ENCODE results near the gene TTC34.
"Not testable (repeated sequence)": the region's sequence is repeated elsewhere in the genome, so short reads cannot be mapped to it uniquely, and the experiment has no call there.

TTC34 gene

DNA sequence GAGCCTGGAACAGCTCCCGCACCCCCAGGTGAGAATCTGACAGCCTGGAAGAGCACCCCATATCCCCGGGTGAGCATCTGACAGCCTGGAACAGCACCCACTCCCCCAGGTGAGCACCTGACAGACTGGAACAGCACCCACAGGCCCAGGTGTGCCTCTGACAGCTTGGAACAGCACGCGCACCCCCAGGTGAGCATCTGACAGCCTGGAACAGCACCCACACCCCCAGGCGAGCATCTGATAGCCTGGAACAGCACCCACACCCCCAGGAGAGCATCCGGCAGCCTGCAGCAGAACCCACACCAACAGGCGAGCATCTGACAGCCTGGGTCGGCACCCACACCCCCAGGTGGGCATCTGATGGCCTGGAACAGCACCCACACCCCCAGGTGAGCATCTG lies 141.7 kb downstream of the TTC34 start:
- H2AFZ ChIP-seq (ENCODE audit: low read depth, low read length); H3K9me3 ChIP-seq (ENCODE audit: low read length); H3K4me1 ChIP-seq (ENCODE audit: insufficient read depth, low read length); H3K4me3 ChIP-seq (ENCODE audit: low read length); H3K36me3 ChIP-seq (ENCODE audit: insufficient read depth, low read length): not testable (repeated sequence)
- peaks cover 16% of the 10 kb centered on the region for H3K27me3 ChIP-seq (ENCODE audit: insufficient read depth, low read length)

DNA sequence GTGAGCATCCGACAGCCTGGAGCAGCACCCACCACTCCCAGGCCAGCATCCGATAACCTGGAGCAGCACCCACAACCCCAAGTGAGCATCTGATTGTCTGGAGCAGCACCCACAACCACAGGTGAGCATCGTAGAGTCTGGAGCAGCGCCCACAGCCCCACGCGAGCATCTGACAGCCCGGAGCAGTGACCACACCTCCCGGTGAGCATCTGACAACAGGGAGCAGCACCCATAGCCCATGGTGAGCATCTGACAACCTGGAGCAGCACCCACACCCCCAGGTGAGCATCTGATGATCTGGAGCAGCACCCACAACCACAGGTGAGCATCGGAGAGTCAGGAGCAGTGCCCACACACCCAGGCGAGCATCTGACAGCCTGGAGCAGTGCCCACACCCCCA lies 143.6 kb downstream of the TTC34 start:
- not testable (repeated sequence) for H3K4me1 ChIP-seq (ENCODE audit: insufficient read depth, low read length); H3K36me3 ChIP-seq (ENCODE audit: insufficient read depth, low read length); H3K9me3 ChIP-seq (ENCODE audit: low read length); H2AFZ ChIP-seq (ENCODE audit: low read depth, low read length); H3K4me3 ChIP-seq (ENCODE audit: low read length)
- peaks cover 34% of the 10 kb centered on the region for H3K27me3 ChIP-seq (ENCODE audit: insufficient read depth, low read length)

- not testable (repeated sequence) for H3K4me3 ChIP-seq (ENCODE audit: low read length); H2AFZ ChIP-seq (ENCODE audit: low read depth, low read length); H3K4me1 ChIP-seq (ENCODE audit: insufficient read depth, low read length); H3K36me3 ChIP-seq (ENCODE audit: insufficient read depth, low read length); H3K9me3 ChIP-seq (ENCODE audit: low read length)
- H3K27me3 ChIP-seq (ENCODE audit: insufficient read depth, low read length) = peaks cover 40% of the 10 kb centered on the region
These were observed 144.4 kb downstream of the TTC34 start for GRCh38 chr1:2657124-2657523.

DNA sequence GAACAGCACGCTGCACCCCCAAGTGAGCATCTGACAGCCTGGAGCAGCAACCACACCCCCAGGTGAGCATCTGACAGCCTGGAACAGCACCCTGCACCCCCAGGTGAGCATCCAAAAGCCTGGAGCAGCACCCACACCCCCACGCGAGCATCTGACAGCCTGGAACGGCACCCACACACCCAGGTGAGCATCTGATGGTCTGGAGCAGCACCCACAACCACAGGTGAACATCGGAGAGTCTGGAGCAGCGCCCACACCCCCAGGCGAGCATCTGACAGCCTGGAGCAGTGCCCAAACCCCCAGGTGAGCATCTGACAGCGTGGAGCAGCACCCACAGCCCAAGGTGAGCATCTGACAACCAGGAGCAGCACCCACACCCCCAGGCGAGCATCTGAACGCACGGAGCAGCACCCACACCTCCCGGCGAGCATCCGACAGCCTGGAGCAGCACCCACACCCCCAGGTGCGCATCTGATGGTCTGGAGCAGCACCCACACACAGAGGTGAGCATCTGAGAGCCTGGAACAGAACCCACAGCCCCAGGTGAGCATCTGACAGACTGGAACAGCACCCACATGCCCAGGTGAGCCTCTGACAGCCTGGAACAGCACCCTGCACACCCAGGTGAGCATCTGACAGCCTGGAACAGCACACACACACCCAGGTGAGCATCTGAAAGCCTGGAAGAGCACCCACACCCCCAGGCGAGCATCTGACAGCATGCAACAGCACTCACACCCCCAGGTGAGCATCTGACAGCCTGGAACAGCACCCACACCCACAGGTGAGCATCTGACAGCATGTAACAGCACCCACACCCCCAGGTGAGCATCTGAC lies 145.7 kb downstream of the TTC34 start:
- H3K36me3 ChIP-seq (ENCODE audit: insufficient read depth, low read length); H3K4me3 ChIP-seq (ENCODE audit: low read length); H2AFZ ChIP-seq (ENCODE audit: low read depth, low read length); H3K9me3 ChIP-seq (ENCODE audit: low read length); H3K4me1 ChIP-seq (ENCODE audit: insufficient read depth, low read length): not testable (repeated sequence)
- peaks cover 50% of the 10 kb centered on the region for H3K27me3 ChIP-seq (ENCODE audit: insufficient read depth, low read length)

- H3K27me3 ChIP-seq (ENCODE audit: insufficient read depth, low read length) = peaks cover 50% of the 10 kb centered on the region
- not testable (repeated sequence) for H3K9me3 ChIP-seq (ENCODE audit: low read length); H3K4me3 ChIP-seq (ENCODE audit: low read length); H2AFZ ChIP-seq (ENCODE audit: low read depth, low read length); H3K4me1 ChIP-seq (ENCODE audit: insufficient read depth, low read length); H3K36me3 ChIP-seq (ENCODE audit: insufficient read depth, low read length)
These were observed 147.0 kb downstream of the TTC34 start for GRCh38 chr1:2654443-2654948.

DNA sequence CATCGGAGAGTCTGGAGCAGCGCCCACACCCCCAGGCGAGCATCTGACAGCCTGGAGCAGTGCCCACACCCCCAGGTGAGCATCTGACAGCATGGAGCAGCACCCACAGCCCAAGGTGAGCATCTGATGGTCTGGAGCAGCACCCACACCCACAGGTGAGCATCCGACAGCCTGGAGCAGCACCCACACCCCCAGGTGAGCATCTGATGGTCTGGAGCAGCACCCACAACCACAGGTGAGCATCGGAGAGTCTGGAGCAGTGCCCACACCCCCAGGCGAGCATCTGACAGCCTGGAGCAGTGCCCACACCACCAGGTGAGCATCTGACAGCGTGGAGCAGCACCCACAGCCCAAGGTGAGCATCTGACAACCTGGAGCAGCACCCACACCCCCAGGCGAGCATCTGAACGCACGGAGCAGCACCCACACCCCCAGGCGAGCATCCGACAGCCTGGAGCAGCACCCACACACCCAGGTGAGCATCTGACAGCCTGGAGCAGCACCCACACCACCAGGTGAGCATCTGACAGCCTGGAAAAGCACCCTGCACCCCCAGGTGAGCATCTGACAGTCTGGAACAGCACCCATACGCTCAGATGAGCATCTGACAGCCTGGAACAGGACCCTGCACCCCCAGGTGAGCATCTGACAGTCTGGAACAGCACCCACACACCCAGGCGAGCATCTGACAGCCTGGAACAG lies 147.6 kb downstream of the TTC34 start:
- not testable (repeated sequence) for H3K9me3 ChIP-seq (ENCODE audit: low read length); H3K4me1 ChIP-seq (ENCODE audit: insufficient read depth, low read length); H3K4me3 ChIP-seq (ENCODE audit: low read length); H2AFZ ChIP-seq (ENCODE audit: low read depth, low read length); H3K36me3 ChIP-seq (ENCODE audit: insufficient read depth, low read length)
- H3K27me3 ChIP-seq (ENCODE audit: insufficient read depth, low read length) = peaks cover 50% of the 10 kb centered on the region

GRCh38 chr1:2652926-2653571 lies 148.4 kb downstream of the TTC34 start:
- H3K4me3 ChIP-seq (ENCODE audit: low read length); H3K36me3 ChIP-seq (ENCODE audit: insufficient read depth, low read length); H3K9me3 ChIP-seq (ENCODE audit: low read length); H3K4me1 ChIP-seq (ENCODE audit: insufficient read depth, low read length); H2AFZ ChIP-seq (ENCODE audit: low read depth, low read length): not testable (repeated sequence)
- peaks cover 50% of the 10 kb centered on the region for H3K27me3 ChIP-seq (ENCODE audit: insufficient read depth, low read length)

GRCh38 chr1:2652152-2652925 lies 149.2 kb downstream of the TTC34 start:
- H3K27me3 ChIP-seq (ENCODE audit: insufficient read depth, low read length) = peaks cover 47% of the 10 kb centered on the region
- H3K9me3 ChIP-seq (ENCODE audit: low read length); H3K36me3 ChIP-seq (ENCODE audit: insufficient read depth, low read length); H3K4me1 ChIP-seq (ENCODE audit: insufficient read depth, low read length); H3K4me3 ChIP-seq (ENCODE audit: low read length); H2AFZ ChIP-seq (ENCODE audit: low read depth, low read length): not testable (repeated sequence)

- no peak overlapping the region for H2AFZ ChIP-seq (ENCODE audit: low read depth, low read length)
- no peaks in the 10 kb centered on the region for H3K4me1 ChIP-seq (ENCODE audit: insufficient read depth, low read length)
- H3K27me3 ChIP-seq (ENCODE audit: insufficient read depth, low read length) = peaks cover 43% of the 10 kb centered on the region
- H3K9me3 ChIP-seq (ENCODE audit: low read length) = peaks cover 2% of the 10 kb centered on the region
- H3K4me3 ChIP-seq (ENCODE audit: low read length) = no peak overlapping the region
- H3K36me3 ChIP-seq (ENCODE audit: insufficient read depth, low read length) = no peaks in the 10 kb centered on the region
These were observed 150.4 kb downstream of the TTC34 start for GRCh38 chr1:2650967-2651645.

GRCh38 chr1:2646837-2647236 lies 154.7 kb downstream of the TTC34 start:
- Histone ChIP-seq H3K4me3 (ENCODE audit: low read length) (no peak overlapping the region), H3K9me3 (ENCODE audit: low read length) (peaks cover 5% of the 10 kb centered on the region), H3K4me1 (ENCODE audit: insufficient read depth, low read length) (peaks cover 11% of the 10 kb centered on the region)

DNA sequence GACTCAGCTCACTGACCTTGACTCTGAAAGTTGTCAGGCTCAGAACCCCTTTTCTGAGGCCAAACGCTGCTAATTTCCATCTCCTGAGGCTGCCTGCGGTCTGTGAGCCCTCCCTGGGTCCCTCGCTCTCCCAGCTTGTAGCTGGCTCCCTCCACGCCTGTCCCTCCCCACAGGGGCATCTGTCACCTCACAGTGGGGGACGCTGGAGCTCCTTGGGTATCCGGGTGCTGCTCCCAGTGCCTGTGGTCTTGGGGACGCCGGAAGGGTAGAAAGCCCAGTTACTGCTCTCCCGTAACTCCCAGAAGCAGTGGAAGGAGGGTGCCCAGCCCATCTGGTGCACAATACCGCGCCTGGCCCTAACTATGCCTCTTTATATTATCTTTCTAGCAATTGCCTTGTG lies 155.7 kb downstream of the TTC34 start:
- Histone ChIP-seq H3K4me3 (ENCODE audit: low read length) (no peak overlapping the region), H3K4me1 (ENCODE audit: insufficient read depth, low read length) (peaks cover 14% of the 10 kb centered on the region), H2AFZ (ENCODE audit: low read depth, low read length) (no peak overlapping the region), H3K9me3 (ENCODE audit: low read length) (peaks cover 5% of the 10 kb centered on the region), H3K27me3 (ENCODE audit: insufficient read depth, low read length) (peaks cover 9% of the 10 kb centered on the region), H3K36me3 (ENCODE audit: insufficient read depth, low read length) (no peaks in the 10 kb centered on the region)

More at GRCh38 chr1:2646837-2647236, 154.7 kb downstream of the TTC34 start:
- Histone ChIP-seq H3K36me3 (ENCODE audit: insufficient read depth, low read length) (no peaks in the 10 kb centered on the region), H3K27me3 (ENCODE audit: insufficient read depth, low read length) (peaks cover 18% of the 10 kb centered on the region), H2AFZ (ENCODE audit: low read depth, low read length) (no peak overlapping the region)

- H3K36me3 ChIP-seq (ENCODE audit: insufficient read depth, low read length) = no peaks in the 10 kb centered on the region
- H3K4me3 ChIP-seq (ENCODE audit: low read length) = no peak overlapping the region
- H3K4me1 ChIP-seq (ENCODE audit: insufficient read depth, low read length) = peaks cover 14% of the 10 kb centered on the region
- peaks cover 5% of the 10 kb centered on the region for H3K9me3 ChIP-seq (ENCODE audit: low read length)
- H3K27me3 ChIP-seq (ENCODE audit: insufficient read depth, low read length) = peaks cover 9% of the 10 kb centered on the region
- no peak overlapping the region for H2AFZ ChIP-seq (ENCODE audit: low read depth, low read length)
These were observed 156.3 kb downstream of the TTC34 start for GRCh38 chr1:2645143-2645542.

All from neuron (in vitro differentiated cells).